Neutrophil (primary cell): ENCODE results near the gene B3GAT2.

ENCODE experiments used
- H3K27ac ChIP-seq: fragments of 200-600 bp; sonication (generic); 2 replicates; pipeline ENCODE4 v1.5.1; 2016; ENCODE audit warnings: mild to moderate bottlenecking, moderate library complexity
- H3K27me3 ChIP-seq: fragments of 200-600 bp; sonication (generic); 2 replicates; pipeline ENCODE4 v1.6.0; 2016; ENCODE audit warnings: mild to moderate bottlenecking
- H3K36me3 ChIP-seq: fragments of 200-600 bp; sonication (generic); 2 replicates; pipeline ENCODE4 v1.5.1; 2017
- H3K4me1 ChIP-seq, 2 experiments: fragments of 200-600 bp in 1 of 2; sonication (generic) in 1 of 2; 1 replicate in 1 of 2; 2 replicates in 1 of 2; pipeline versions ENCODE4 v1.5.1 to v1.6.1; 2013 to 2016; ENCODE audit warnings: low read depth in 1 of 2, low read length in 1 of 2, mild to moderate bottlenecking in 1 of 2, moderate library complexity in 1 of 2; ENCODE audit not compliant: control insufficient read depth in 1 of 2, insufficient read depth in 1 of 2
- H3K4me3 ChIP-seq, 2 experiments: fragments of 200-600 bp in 1 of 2; sonication (generic) in 1 of 2; 1 replicate in 1 of 2; 2 replicates in 1 of 2; pipeline ENCODE4 v1.5.1; 2013 to 2016; ENCODE audit warnings: low read depth in 1 of 2, low read length in 1 of 2, mild to moderate bottlenecking in 1 of 2, moderate library complexity in 1 of 2
- H3K9me3 ChIP-seq: fragments of 200-600 bp; sonication (generic); 2 replicates; pipeline ENCODE4 v1.5.1; 2016
- TF ChIP-seq, protein P1 (sequence below): fragments of 200-600 bp; sonication (generic); IDR thresholded peaks from 2 replicates; pipeline ENCODE4 v1.5.1; 2016; ENCODE audit warnings: antibody characterized with exemption

Gene B3GAT2

DNA sequence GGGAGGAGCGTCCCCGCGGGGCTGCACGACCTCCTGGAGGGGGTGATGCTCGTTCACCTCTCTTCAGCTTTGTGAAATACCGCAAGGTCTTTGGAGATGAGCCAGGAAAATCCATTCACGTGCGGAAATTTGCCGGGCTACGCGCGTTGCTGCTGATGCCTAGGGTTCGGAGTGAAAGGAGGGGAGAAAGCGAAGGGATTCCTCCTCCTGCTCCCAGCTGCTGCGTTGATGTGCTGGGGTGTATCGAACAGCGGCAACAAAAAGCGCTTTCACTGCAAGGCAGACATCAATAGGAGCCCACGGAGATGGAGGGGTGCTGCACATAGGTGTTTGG, 391 bp upstream of the B3GAT2 start:
- H3K36me3 ChIP-seq = no peaks in the 10 kb centered on the region
- H3K9me3 ChIP-seq = no peaks in the 10 kb centered on the region
- H3K4me1 ChIP-seq = peaks cover 20 to 23% of the 10 kb centered on the region in 2 experiments
- TF ChIP-seq, protein P1, sequence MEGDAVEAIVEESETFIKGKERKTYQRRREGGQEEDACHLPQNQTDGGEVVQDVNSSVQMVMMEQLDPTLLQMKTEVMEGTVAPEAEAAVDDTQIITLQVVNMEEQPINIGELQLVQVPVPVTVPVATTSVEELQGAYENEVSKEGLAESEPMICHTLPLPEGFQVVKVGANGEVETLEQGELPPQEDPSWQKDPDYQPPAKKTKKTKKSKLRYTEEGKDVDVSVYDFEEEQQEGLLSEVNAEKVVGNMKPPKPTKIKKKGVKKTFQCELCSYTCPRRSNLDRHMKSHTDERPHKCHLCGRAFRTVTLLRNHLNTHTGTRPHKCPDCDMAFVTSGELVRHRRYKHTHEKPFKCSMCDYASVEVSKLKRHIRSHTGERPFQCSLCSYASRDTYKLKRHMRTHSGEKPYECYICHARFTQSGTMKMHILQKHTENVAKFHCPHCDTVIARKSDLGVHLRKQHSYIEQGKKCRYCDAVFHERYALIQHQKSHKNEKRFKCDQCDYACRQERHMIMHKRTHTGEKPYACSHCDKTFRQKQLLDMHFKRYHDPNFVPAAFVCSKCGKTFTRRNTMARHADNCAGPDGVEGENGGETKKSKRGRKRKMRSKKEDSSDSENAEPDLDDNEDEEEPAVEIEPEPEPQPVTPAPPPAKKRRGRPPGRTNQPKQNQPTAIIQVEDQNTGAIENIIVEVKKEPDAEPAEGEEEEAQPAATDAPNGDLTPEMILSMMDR = no peak
- H3K4me3 ChIP-seq = peak overlapping the region in 1 of 2 experiments; percentile 57
- H3K27me3 ChIP-seq = peaks cover 98% of the 10 kb centered on the region
- H3K27ac ChIP-seq = no peak overlapping the region

DNA sequence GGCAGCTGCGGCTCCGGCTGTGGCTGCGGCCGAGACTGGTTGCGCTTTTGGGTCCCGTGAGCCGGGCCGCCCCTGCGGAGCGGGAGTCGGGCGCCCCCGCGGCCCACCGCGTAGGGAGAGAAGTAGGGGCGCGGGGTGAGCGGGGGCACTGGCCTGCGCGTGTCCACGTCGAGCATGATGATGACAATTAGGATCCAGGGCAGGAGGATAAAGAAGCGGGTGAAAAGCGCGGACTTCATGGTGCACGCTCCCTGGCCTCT, 739 bp downstream of the B3GAT2 start:
- TF ChIP-seq, protein P1 = no peak
- Histone ChIP-seq H3K4me1 (peaks cover 20 to 23% of the 10 kb centered on the region in 2 experiments), H3K27ac (no peak overlapping the region), H3K4me3 (peak overlapping the region; percentile 40 to 57), H3K36me3 (no peaks in the 10 kb centered on the region), H3K9me3 (no peaks in the 10 kb centered on the region), H3K27me3 (peaks cover 99% of the 10 kb centered on the region)

DNA sequence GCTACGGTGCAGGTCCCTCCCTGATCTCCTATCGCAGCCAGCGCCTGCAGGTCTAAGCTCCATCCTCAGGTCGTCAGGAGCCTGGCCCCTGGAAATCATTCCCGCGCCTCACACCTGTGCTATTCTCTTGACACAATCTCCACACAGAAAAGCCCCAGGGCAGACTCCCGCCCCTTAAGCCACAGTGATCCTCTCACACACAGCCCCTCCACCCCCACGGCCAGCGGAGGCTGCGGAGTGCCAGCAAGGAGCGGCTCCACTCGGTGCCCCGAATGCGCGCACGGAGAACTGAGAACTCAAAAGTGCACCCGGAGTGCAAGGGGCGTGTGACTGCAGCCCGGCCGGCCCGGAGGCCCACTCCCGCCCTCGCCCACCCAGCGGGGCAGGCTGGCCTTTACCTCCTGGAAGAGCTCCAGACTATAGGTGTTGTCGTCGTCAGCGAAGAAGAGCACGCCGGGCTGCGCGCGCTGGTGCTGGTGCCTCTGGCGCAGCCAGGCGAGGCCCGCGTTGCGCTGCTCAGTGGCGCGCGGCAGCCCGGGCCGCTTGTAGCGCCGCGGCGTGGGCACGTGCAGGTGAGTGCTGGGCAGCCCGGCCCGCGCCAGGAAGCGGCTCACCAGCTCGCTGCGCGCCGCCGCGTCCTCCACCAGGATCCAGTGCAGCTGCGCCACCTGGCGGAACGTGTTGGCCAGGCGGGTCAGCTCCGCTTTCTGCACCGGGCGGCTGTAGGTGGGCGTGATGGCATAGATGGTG, 1.2 kb downstream of the B3GAT2 start:
- peak overlapping the region; percentile 40 to 57 for H3K4me3 ChIP-seq
- no peaks in the 10 kb centered on the region for H3K36me3 ChIP-seq
- TF ChIP-seq, protein P1 = peak; percentile 54
- H3K9me3 ChIP-seq = no peaks in the 10 kb centered on the region
- peaks cover 20 to 23% of the 10 kb centered on the region in 2 experiments for H3K4me1 ChIP-seq
- no peak overlapping the region for H3K27ac ChIP-seq
- H3K27me3 ChIP-seq = peaks cover 99% of the 10 kb centered on the region

DNA sequence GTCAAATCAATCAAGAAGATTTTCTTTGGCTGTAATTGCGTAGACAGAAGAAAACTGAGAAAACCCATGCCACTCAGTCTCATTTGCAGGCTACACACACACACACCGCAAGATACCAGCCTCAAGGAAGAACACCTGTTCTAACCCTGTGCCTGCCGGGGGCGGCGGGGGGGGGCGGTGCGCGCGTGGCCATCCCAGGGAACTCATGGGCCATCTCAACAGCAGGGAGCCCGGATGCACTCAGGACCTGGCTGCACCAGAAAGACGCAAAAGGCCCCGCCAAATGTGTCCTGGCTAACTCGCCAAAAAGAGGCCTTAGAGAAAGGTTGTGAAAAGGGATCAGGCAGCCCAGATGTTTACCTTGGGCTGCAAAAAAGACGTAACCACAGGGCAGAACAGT, 2.1 kb downstream of the B3GAT2 start:
- H3K4me1 ChIP-seq = peaks cover 20 to 23% of the 10 kb centered on the region in 2 experiments
- H3K9me3 ChIP-seq = no peaks in the 10 kb centered on the region
- no peak overlapping the region for H3K4me3 ChIP-seq
- TF ChIP-seq, protein P1 = no peak
- no peak overlapping the region for H3K27ac ChIP-seq
- no peaks in the 10 kb centered on the region for H3K36me3 ChIP-seq
- peaks cover 95% of the 10 kb centered on the region for H3K27me3 ChIP-seq

DNA sequence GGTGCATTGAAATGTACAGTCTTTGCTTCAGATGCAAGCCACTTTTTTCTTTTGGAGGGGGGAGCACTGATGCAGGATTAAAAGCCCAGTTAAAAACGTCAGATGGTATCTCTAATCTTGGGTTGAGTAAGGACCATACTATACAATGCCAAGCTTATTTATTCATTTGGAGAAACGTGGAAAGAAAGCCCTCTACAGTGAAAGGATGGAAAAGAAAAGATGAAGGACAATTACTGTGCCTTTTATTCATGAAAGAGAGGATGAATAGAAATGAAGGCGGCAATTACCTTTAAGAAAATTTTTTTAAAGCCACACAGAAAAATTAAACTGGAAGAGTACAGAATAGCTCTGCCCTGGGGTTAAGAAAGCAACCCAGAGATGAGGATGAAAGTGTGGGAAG, 2.7 kb downstream of the B3GAT2 start:
- Histone ChIP-seq H3K36me3 (no peaks in the 10 kb centered on the region), H3K27ac (no peak overlapping the region), H3K9me3 (no peaks in the 10 kb centered on the region), H3K4me3 (no peak overlapping the region), H3K27me3 (peaks cover 90% of the 10 kb centered on the region), H3K4me1 (peaks cover 20 to 23% of the 10 kb centered on the region in 2 experiments)
- TF ChIP-seq, protein P1 = no peak
